HG03108 (cell line): ENCODE measurements around the gene FKBP3.
"Not testable (repeated sequence)": the region's sequence is repeated elsewhere in the genome, so short reads cannot be mapped to it uniquely, and the experiment has no call there.

ENCODE experiments used
- ATAC-seq: cut with Tn5 transposase; IDR thresholded peaks from one replicate; pipeline ENCODE4 v1.9.1; 2021; ENCODE audit warnings: moderate library complexity; ENCODE audit not compliant: unreplicated experiment

The FKBP3 gene

GRCh38 chr14:45134051-45134958, at the start of gene FKBP3:
FKBP3 (minus strand) TSS chr14:45134481; CDS start chr14:45134456, 25 bp downstream.
- ATAC-seq = peak; percentile 87

GRCh38 chr14:45181806-45182205, 47.5 kb upstream of the FKBP3 start:
- no peak for ATAC-seq

GRCh38 chr14:45181329-45181728, 47.0 kb upstream of the FKBP3 start:
- ATAC-seq = no peak

GRCh38 chr14:45177076-45177475, 42.8 kb upstream of the FKBP3 start:
- ATAC-seq = no peak

GRCh38 chr14:45169906-45170305, 35.6 kb upstream of the FKBP3 start:
- no peak for ATAC-seq

GRCh38 chr14:45156067-45156466, 21.8 kb upstream of the FKBP3 start:
- no peak for ATAC-seq

- no peak for ATAC-seq
Measured at GRCh38 chr14:45150386-45150890, 16.2 kb upstream of the FKBP3 start.

GRCh38 chr14:45149602-45150001, 15.3 kb upstream of the FKBP3 start:
- ATAC-seq = no peak

- no peak for ATAC-seq
Measured at GRCh38 chr14:45145214-45145613, 10.9 kb upstream of the FKBP3 start.

- no peak for ATAC-seq
Measured at GRCh38 chr14:45144658-45145057, 10.4 kb upstream of the FKBP3 start.

GRCh38 chr14:45142083-45142482, 7.8 kb upstream of the FKBP3 start:
- ATAC-seq = not testable (repeated sequence)

- no peak for ATAC-seq
Measured at GRCh38 chr14:45140661-45141187, 6.4 kb upstream of the FKBP3 start.

- ATAC-seq = no peak
Measured at GRCh38 chr14:45136399-45136798, 2.1 kb upstream of the FKBP3 start.

GRCh38 chr14:45135659-45136395, 1.5 kb upstream of the FKBP3 start, which contains the start of gene FANCM:
FANCM (plus strand) TSS chr14:45135930; CDS start chr14:45136032, 102 bp downstream.
- ATAC-seq = peak; percentile 35

GRCh38 chr14:45135156-45135555, 875 bp upstream of the FKBP3 start:
- no peak for ATAC-seq

GRCh38 chr14:45133683-45134050, 614 bp downstream of the FKBP3 start:
- ATAC-seq = no peak

- no peak for ATAC-seq
Measured at GRCh38 chr14:45128963-45129629, 5.2 kb downstream of the FKBP3 start.

- ATAC-seq = no peak
Measured at GRCh38 chr14:45125754-45126153, 8.5 kb downstream of the FKBP3 start.

GRCh38 chr14:45123271-45123670, 11.0 kb downstream of the FKBP3 start:
- ATAC-seq = no peak

GRCh38 chr14:45120096-45120495, 14.2 kb downstream of the FKBP3 start:
- ATAC-seq = no peak

- ATAC-seq = no peak
Measured at GRCh38 chr14:45118594-45118993, 15.7 kb downstream of the FKBP3 start.
